Measurements from ENCODE around the gene CRTAC1.
"Not testable (repeated sequence)": the region's sequence is repeated elsewhere in the genome, so short reads cannot be mapped to it uniquely, and the experiment has no call there.

Gene CRTAC1

DNA sequence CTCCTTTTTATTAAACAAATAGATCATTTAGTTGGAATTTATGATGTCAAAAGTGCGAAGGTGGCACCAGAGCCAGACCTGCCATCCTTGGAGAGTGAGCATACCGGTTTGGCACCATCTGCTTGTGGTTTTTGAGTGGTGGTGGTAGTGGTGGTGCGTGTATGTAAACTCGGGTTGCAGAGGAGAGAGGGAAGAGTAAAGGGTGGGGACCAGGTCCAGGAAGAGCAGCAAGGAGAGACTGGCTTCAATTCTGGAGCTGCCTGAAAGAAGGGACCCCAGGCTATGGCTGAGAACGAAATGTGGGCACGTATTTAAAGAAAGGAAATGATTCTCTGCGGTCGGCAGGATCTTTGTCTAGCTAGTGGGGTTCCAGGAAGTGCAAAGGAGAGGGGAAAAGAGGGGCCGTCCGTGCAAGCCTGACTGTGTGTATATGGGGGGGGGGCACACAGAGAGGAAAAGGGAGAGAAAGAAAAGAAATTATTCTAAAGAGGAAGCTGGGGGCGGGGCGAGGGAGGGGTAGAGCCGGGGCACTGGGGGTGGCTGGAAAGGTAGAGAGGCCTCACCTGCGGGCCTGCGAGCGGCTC is 181.2 kb downstream of the CRTAC1 start:
- H3K27ac ChIP-seq = no peak overlapping the region
- TF ChIP-seq ZFX (IDR thresholded peaks at IDR 0.05) = no peak
- TF ChIP-seq, protein P1, sequence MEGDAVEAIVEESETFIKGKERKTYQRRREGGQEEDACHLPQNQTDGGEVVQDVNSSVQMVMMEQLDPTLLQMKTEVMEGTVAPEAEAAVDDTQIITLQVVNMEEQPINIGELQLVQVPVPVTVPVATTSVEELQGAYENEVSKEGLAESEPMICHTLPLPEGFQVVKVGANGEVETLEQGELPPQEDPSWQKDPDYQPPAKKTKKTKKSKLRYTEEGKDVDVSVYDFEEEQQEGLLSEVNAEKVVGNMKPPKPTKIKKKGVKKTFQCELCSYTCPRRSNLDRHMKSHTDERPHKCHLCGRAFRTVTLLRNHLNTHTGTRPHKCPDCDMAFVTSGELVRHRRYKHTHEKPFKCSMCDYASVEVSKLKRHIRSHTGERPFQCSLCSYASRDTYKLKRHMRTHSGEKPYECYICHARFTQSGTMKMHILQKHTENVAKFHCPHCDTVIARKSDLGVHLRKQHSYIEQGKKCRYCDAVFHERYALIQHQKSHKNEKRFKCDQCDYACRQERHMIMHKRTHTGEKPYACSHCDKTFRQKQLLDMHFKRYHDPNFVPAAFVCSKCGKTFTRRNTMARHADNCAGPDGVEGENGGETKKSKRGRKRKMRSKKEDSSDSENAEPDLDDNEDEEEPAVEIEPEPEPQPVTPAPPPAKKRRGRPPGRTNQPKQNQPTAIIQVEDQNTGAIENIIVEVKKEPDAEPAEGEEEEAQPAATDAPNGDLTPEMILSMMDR (conservative IDR thresholded peaks at IDR 0.05) = no peak

DNA sequence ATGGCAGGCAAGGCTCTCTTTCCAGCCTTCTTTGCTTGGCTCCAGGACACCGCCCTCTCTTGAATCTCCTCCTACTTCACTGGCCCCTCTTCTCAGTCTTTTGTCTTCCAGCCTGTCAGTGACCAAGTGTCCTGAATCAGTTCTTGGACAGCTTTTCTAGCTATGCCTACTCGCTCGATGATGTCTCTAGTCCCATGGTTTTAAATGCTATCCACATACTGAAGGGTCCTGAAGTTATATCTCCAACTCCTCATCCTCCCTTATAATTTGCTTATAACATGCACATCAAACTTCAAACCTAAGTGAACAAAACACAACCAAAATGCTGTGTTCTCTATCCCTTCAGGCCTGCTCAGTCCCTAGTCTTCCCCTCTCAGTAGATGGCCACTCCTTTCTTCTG is 185.7 kb downstream of the CRTAC1 start:
- TF ChIP-seq, protein P1 (conservative IDR thresholded peaks at IDR 0.05) = no peak
- no peak for TF ChIP-seq ZFX (IDR thresholded peaks at IDR 0.05)
- H3K27ac ChIP-seq = no peak overlapping the region

DNA sequence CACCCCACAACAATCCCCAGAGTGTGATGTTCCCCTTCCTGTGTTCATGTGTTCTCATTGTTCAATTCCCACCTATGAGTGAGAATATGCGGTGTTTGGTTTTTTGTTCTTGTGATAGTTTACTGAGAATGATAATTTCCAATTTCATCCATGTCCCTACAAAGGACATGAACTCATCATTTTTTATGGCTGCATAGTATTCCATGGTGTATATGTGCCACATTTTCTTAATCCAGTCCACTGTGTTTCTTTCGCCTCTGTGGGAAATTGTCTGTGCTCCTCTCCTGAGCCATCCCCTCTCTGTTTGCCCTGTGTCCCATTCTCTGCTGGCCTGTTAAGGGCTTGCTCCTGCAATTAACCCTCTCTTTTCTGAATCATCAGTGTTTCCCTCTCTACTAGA is 186.4 kb downstream of the CRTAC1 start:
- not testable (repeated sequence) for H3K27ac ChIP-seq

DNA sequence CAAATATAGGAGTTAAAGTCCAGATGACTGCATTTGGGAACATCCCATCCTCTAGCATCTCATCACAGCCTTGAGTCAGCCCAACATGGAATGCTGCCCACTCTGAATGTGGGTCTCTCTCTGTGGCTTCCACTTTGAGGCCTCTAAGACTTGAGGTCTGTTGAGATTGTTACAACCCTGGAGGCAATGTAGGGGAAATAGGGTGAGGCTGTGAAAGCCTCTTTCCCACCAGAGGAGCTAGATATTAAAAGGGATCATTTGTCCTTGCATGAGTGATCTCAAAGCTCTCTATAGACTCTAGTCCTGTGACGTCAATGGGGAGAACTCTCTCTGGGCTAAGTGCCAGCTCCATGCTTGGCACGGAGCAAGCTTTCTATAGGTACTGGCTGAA is 187.1 kb downstream of the CRTAC1 start:
- no peak for TF ChIP-seq ZFX (IDR thresholded peaks at IDR 0.05)
- TF ChIP-seq, protein P1 (conservative IDR thresholded peaks at IDR 0.05) = no peak
- H3K27ac ChIP-seq = no peak overlapping the region

DNA sequence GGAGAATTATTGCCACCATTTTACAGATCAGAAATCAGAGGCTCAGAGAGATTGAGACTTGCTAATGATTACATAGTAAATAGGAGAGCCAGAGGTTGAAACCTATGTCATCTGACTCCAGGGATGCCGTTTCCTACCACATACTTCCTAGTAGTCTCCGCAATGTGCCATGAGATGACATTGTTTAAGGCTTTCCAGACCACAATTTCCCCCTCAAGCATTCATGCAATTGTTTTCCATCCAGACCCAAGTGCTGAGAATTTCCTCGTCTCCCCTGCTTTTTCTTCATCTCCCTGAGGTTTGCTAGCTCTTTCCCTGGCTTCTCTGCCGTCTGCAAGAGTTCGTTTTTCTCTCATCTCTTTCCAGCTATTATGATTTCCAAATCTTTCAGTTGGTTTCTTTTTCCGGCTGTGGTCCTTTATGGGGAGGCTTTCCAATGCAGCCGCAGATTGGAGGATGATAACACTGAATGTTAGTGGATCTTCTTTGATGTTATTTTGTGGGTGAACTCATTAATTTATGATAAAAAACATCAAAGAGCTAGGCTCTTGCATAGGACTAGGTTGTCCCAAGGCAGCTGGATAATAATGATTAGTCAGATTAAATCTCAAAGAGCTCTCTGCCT is 187.7 kb downstream of the CRTAC1 start:
- TF ChIP-seq, protein P1 (conservative IDR thresholded peaks at IDR 0.05) = no peak
- no peak for TF ChIP-seq ZFX (IDR thresholded peaks at IDR 0.05)
- H3K27ac ChIP-seq = no peak overlapping the region

DNA sequence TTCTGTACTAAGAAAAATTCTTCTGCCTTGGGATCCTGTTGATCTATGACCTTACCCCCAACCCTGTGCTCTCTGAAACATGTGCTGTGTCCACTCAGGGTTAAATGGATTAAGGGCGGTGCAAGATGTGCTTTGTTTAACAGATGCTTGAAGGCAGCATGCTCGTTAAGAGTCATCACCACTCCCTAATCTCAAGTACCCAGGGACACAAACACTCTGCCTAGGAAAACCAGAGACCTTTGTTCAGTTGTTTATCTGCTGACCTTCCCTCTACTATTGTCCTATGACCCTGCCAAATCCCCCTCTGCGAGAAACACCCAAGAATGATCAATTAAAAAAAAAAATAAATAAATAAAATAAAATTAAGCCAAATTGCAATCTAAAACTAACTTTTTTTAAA is 188.3 kb downstream of the CRTAC1 start:
- H3K27ac ChIP-seq = not testable (repeated sequence)

DNA sequence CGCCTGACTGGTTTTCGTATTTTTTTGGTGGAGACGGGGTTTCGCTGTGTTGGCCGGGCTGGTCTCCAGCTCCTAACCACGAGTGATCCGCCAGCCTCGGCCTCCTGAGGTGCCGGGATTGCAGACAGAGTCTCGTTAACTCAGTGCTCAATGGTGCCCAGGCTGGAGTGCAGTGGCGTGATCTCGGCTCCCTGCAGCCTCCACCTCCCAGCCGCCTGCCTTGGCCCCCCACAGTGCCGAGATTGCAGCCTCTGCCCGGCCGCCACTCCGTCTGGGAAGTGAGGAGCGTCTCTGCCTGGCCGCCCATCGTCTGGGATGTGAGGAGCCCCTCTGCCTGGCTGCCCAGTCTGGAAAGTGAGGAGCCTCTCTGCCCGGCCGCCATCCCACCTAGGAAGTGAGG is 189.3 kb downstream of the CRTAC1 start:
- not testable (repeated sequence) for H3K27ac ChIP-seq

DNA sequence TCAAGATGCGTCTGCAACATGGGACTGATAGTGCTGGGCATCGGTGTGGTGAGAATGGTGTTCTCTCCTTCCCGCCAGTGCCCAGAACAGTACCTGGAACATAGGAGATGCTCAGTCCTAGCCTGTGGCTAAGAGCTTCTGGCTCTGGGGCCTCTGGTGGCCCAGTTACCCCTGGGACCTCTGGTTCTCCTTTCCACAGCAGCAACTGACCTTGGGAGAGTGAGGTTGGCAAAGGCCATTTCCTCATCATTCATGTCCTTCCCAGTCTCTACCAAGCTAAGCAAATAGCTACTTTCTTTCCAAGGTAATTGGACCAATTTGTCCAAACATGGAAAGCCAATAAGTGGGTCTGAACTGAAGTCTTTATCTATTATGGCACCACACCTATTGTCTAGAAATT is 192.3 kb downstream of the CRTAC1 start:
- TF ChIP-seq ZFX (IDR thresholded peaks at IDR 0.05) = no peak
- TF ChIP-seq, protein P1 (conservative IDR thresholded peaks at IDR 0.05) = no peak
- H3K27ac ChIP-seq = no peak overlapping the region

DNA sequence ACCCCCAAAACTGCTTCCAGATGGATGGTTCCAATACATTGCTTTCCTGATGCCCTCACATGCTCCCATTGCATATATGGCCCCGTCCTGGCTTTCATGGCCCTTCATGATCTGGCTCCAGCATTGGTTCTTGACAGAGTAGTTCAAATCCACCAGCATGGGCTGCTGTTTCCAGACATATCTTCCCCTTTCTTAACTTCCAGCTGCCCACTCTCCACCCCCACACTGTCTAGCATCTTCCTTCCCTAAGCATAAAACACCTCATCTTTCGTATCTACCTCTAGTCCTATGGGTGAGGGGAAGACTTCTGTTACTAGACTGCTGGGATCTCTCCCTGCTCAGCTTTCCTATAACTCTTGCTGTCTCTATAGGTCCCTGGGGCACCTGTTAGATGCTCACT is 194.0 kb downstream of the CRTAC1 start:
- no peak overlapping the region for H3K27ac ChIP-seq
- TF ChIP-seq, protein P1 (conservative IDR thresholded peaks at IDR 0.05) = no peak
- no peak for TF ChIP-seq ZFX (IDR thresholded peaks at IDR 0.05)
